BLaER1 treated with 17β-estradiol and CSF1 and Interleukin-3, amounts not matched to agents 10 nM and 100 nM (cell line): Measurements from ENCODE around the gene CLPTM1L.

Source experiments
- H3K27ac ChIP-seq, 11 experiments: shearing (Covaris generic); formaldehyde crosslinking; 2 replicates each; pipeline ENCODE4 v1.8.1; 2022
- H3K27me3 ChIP-seq, 11 experiments: shearing (Covaris generic); formaldehyde crosslinking; 2 replicates each; pipeline ENCODE4 v1.8.1; 2022
- H3K36me3 ChIP-seq, 11 experiments: shearing (Covaris generic); formaldehyde crosslinking; 2 replicates each; pipeline ENCODE4 v1.8.1; 2022
- H3K4me1 ChIP-seq, 10 experiments: shearing (Covaris generic); formaldehyde crosslinking; 2 replicates each; pipeline ENCODE4 v1.8.1; 2022
- H3K4me2 ChIP-seq, 11 experiments: shearing (Covaris generic); formaldehyde crosslinking; 2 replicates each; pipeline ENCODE4 v1.8.1; 2022
- H3K4me3 ChIP-seq, 10 experiments: shearing (Covaris generic); formaldehyde crosslinking; 2 replicates each; pipeline ENCODE4 v1.8.1; 2022
- H3K9ac ChIP-seq, 11 experiments: shearing (Covaris generic); formaldehyde crosslinking; 2 replicates each; pipeline ENCODE4 v1.8.1; 2022
- H3K9me3 ChIP-seq, 11 experiments: shearing (Covaris generic); formaldehyde crosslinking; replicated peaks in 1 of 11; 2 replicates each; pipeline ENCODE4 v1.8.1; 2022
- H4K20me1 ChIP-seq, 11 experiments: shearing (Covaris generic); formaldehyde crosslinking; 2 replicates each; pipeline ENCODE4 v1.8.1; 2022
- Cebpa-rat ChIP-seq, 11 experiments: shearing (Covaris generic); IDR thresholded peaks; 2 replicates each; pipeline ENCODE4 v1.8.1; 2022

CLPTM1L gene

GRCh38 chr5:1388383-1388967 lies 43.6 kb upstream of the CLPTM1L start:
- no peaks in the 10 kb centered on the region for H3K9me3 ChIP-seq
- no peaks in the 10 kb centered on the region for H3K36me3 ChIP-seq
- H4K20me1 ChIP-seq, result peaks cover 0 to 11% (median 0%) of the 10 kb centered on the region in 11 experiments; a peak in 1 of 22 replicates
- H3K4me3 ChIP-seq, result no peak overlapping the region
- H3K27me3 ChIP-seq, result peaks cover 22 to 57% (median 44%) of the 10 kb centered on the region in 11 experiments
- H3K4me1 ChIP-seq, result peaks cover 9 to 35% (median 19%) of the 10 kb centered on the region in 10 experiments
- H3K9ac ChIP-seq, result no peak overlapping the region
- H3K4me2 ChIP-seq, result no peak overlapping the region
- TF ChIP-seq Cebpa-rat (IDR thresholded peaks at IDR 0.05), result no peak
- no peak overlapping the region for H3K27ac ChIP-seq

GRCh38 chr5:1387876-1388275 lies 43.0 kb upstream of the CLPTM1L start:
- no peaks in the 10 kb centered on the region for H3K9me3 ChIP-seq
- no peak overlapping the region for H3K4me3 ChIP-seq

GRCh38 chr5:1387059-1387755 lies 42.3 kb upstream of the CLPTM1L start:
- H3K4me3 ChIP-seq, result peak overlapping the region in 2 of 10 experiments; percentile 68 to 69; a peak in 3 of 20 replicates
- peak overlapping the region in 10 of 11 experiments; percentile 85 to 99 (median 96); a peak in 14 of 22 replicates for H3K4me2 ChIP-seq
- H4K20me1 ChIP-seq, result peaks cover 0 to 11% (median 0%) of the 10 kb centered on the region in 11 experiments; a peak in 1 of 22 replicates
- TF ChIP-seq Cebpa-rat (IDR thresholded peaks at IDR 0.05), result no peak
- no peaks in the 10 kb centered on the region for H3K9me3 ChIP-seq
- no peak overlapping the region for H3K27ac ChIP-seq
- H3K27me3 ChIP-seq, result peaks cover 22 to 55% (median 43%) of the 10 kb centered on the region in 11 experiments
- H3K36me3 ChIP-seq, result no peaks in the 10 kb centered on the region
- H3K9ac ChIP-seq, result peak overlapping the region in 3 of 11 experiments; percentile 76 to 86 (median 84); a peak in 4 of 22 replicates
- peaks cover 9 to 36% (median 19%) of the 10 kb centered on the region in 10 experiments for H3K4me1 ChIP-seq

More at GRCh38 chr5:1387876-1388275, 43.0 kb upstream of the CLPTM1L start:
- peaks cover 9 to 36% (median 19%) of the 10 kb centered on the region in 10 experiments for H3K4me1 ChIP-seq
- no peak for TF ChIP-seq Cebpa-rat (IDR thresholded peaks at IDR 0.05)
- no peak overlapping the region for H3K4me2 ChIP-seq
- peaks cover 22 to 55% (median 43%) of the 10 kb centered on the region in 11 experiments for H3K27me3 ChIP-seq
- no peak overlapping the region for H3K9ac ChIP-seq
- H4K20me1 ChIP-seq, result peaks cover 0 to 11% (median 0%) of the 10 kb centered on the region in 11 experiments; a peak in 1 of 22 replicates
- no peaks in the 10 kb centered on the region for H3K36me3 ChIP-seq
- H3K27ac ChIP-seq, result no peak overlapping the region

- Histone ChIP-seq H3K9me3 (no peaks in the 10 kb centered on the region), H4K20me1 (peaks cover 0 to 8% (median 0%) of the 10 kb centered on the region in 11 experiments; a peak in 1 of 22 replicates), H3K4me1 (peaks cover 9 to 36% (median 19%) of the 10 kb centered on the region in 10 experiments), H3K4me2 (peak overlapping the region; percentile 85 to 99 (median 97)), H3K4me3 (peak overlapping the region; percentile 59 to 84 (median 68)), H3K36me3 (no peaks in the 10 kb centered on the region), H3K27me3 (peaks cover 22 to 55% (median 43%) of the 10 kb centered on the region in 11 experiments), H3K27ac (peak overlapping the region; percentile 68 to 89 (median 82)), H3K9ac (peak overlapping the region; percentile 72 to 91 (median 82))
- TF ChIP-seq Cebpa-rat (IDR thresholded peaks at IDR 0.05), result no peak
These were observed 41.4 kb upstream of the CLPTM1L start for GRCh38 chr5:1386274-1386717.

GRCh38 chr5:1385395-1386273 lies 40.7 kb upstream of the CLPTM1L start:
- Histone ChIP-seq H3K27ac (peak overlapping the region; percentile 68 to 89 (median 82)), H3K36me3 (no peaks in the 10 kb centered on the region), H3K4me3 (peak overlapping the region; percentile 59 to 84 (median 68)), H3K4me1 (peaks cover 9 to 36% (median 19%) of the 10 kb centered on the region in 10 experiments), H3K9me3 (peaks cover 0 to 5% (median under 1%) of the 10 kb centered on the region in 11 experiments; a peak in 11 of 22 replicates), H3K9ac (peak overlapping the region; percentile 72 to 91 (median 82)), H3K4me2 (peak overlapping the region; percentile 85 to 99 (median 97)), H4K20me1 (peaks cover 0 to 1% (median 0%) of the 10 kb centered on the region in 11 experiments; a peak in 1 of 22 replicates), H3K27me3 (peaks cover 22 to 55% (median 44%) of the 10 kb centered on the region in 11 experiments)
- no peak for TF ChIP-seq Cebpa-rat (IDR thresholded peaks at IDR 0.05)

GRCh38 chr5:1384521-1384920 lies 39.6 kb upstream of the CLPTM1L start:
- H3K36me3 ChIP-seq, result no peaks in the 10 kb centered on the region
- H4K20me1 ChIP-seq, result no peaks in the 10 kb centered on the region
- no peak overlapping the region for H3K27ac ChIP-seq
- H3K27me3 ChIP-seq, result peaks cover 25 to 53% (median 45%) of the 10 kb centered on the region in 11 experiments
- peaks cover 10 to 16% (median 12%) of the 10 kb centered on the region in 11 experiments for H3K9me3 ChIP-seq
- H3K4me2 ChIP-seq, result peak overlapping the region in 1 of 11 experiments; percentile 98; a peak in 2 of 22 replicates
- no peak overlapping the region for H3K9ac ChIP-seq
- no peak for TF ChIP-seq Cebpa-rat (IDR thresholded peaks at IDR 0.05)
- peaks cover 9 to 37% (median 19%) of the 10 kb centered on the region in 10 experiments for H3K4me1 ChIP-seq
- no peak overlapping the region for H3K4me3 ChIP-seq

GRCh38 chr5:1383886-1384401 lies 39.0 kb upstream of the CLPTM1L start:
- Histone ChIP-seq H3K27ac (no peak overlapping the region), H3K4me2 (no peak overlapping the region), H3K27me3 (peaks cover 25 to 47% (median 40%) of the 10 kb centered on the region in 11 experiments), H3K4me3 (no peak overlapping the region), H3K9me3 (peaks cover 16 to 22% (median 17%) of the 10 kb centered on the region in 11 experiments), H3K4me1 (peaks cover 9 to 37% (median 19%) of the 10 kb centered on the region in 10 experiments), H4K20me1 (no peaks in the 10 kb centered on the region), H3K9ac (no peak overlapping the region), H3K36me3 (peaks cover 0 to under 1% (median 0%) of the 10 kb centered on the region in 11 experiments; a peak in 1 of 22 replicates)
- TF ChIP-seq Cebpa-rat (IDR thresholded peaks at IDR 0.05), result no peak

- no peak for TF ChIP-seq Cebpa-rat (IDR thresholded peaks at IDR 0.05)
- Histone ChIP-seq H3K4me1 (peaks cover 9 to 37% (median 19%) of the 10 kb centered on the region in 10 experiments), H3K27me3 (peaks cover 25 to 41% (median 34%) of the 10 kb centered on the region in 11 experiments)
These were observed 38.4 kb upstream of the CLPTM1L start for GRCh38 chr5:1383344-1383743.

More at GRCh38 chr5:1383344-1383743, 38.4 kb upstream of the CLPTM1L start:
- Histone ChIP-seq H3K9ac (no peak overlapping the region), H3K4me2 (no peak overlapping the region), H3K27ac (no peak overlapping the region), H4K20me1 (no peaks in the 10 kb centered on the region), H3K9me3 (peaks cover 22 to 28% (median 23%) of the 10 kb centered on the region in 11 experiments), H3K36me3 (peaks cover 0 to 4% (median 0%) of the 10 kb centered on the region in 11 experiments; a peak in 1 of 22 replicates), H3K4me3 (no peak overlapping the region)
